ENCODE data around the gene OR4Q3.
"Not testable (repeated sequence)": the region's sequence is repeated elsewhere in the genome, so short reads cannot be mapped to it uniquely, and the experiment has no call there.

Gene OR4Q3

GRCh38 chr14:19743256-19743655 is at the start of gene OR4Q3:
Gene OR4Q3, plus strand, starts transcription at chr14:19743571.
- Mint-ChIP-seq H3K27ac (no peak within 1 kb of the TSS), H3K4me3 (no peak within 1 kb of the TSS), H3K27me3 (peaks cover 10% of the 10 kb centered on the region), H3K4me1 (no peaks in the 10 kb centered on the region), H3K9me3 (peaks cover 4% of the 10 kb centered on the region), H3K36me3 (no peaks in the 10 kb centered on the region)

- Mint-ChIP-seq H3K4me3 (no peak overlapping the region), H3K4me1 (no peaks in the 10 kb centered on the region), H3K27me3 (peaks cover 2% of the 10 kb centered on the region), H3K9me3 (peaks cover 11% of the 10 kb centered on the region), H3K27ac (no peak overlapping the region), H3K36me3 (no peaks in the 10 kb centered on the region)
These were observed 14.0 kb upstream of the OR4Q3 start for GRCh38 chr14:19729359-19729758.

DNA sequence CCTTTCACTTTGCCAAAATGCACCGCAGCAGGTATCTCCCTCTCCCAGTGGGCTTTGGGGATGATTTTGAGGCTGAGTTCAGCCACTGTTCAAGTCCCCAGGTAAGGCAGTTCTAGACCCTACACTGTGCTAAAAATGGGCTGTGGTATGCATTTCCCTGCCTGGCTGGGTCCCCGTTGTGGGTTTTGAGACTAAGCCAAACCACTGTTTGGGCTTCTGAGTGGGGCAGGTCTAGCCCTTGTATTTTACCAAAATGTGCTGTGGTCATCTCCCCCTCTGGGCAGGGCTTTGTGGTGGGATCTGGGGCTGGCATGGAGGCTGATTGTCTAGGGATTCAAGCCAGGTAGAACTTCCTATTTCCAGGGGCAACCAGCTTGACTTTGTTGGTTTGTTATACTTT is 13.6 kb upstream of the OR4Q3 start:
- Mint-ChIP-seq H3K36me3 (no peaks in the 10 kb centered on the region), H3K4me1 (no peaks in the 10 kb centered on the region), H3K27ac (no peak overlapping the region), H3K4me3 (no peak overlapping the region), H3K9me3 (peaks cover 11% of the 10 kb centered on the region), H3K27me3 (peaks cover 2% of the 10 kb centered on the region)

- not testable (repeated sequence) for H3K4me1 Mint-ChIP-seq, H3K4me3 Mint-ChIP-seq, H3K27me3 Mint-ChIP-seq, H3K9me3 Mint-ChIP-seq, H3K36me3 Mint-ChIP-seq, H3K27ac Mint-ChIP-seq
These were observed 9.5 kb upstream of the OR4Q3 start for GRCh38 chr14:19733893-19734292.

- H3K27ac Mint-ChIP-seq, H3K4me3 Mint-ChIP-seq, H3K36me3 Mint-ChIP-seq, H3K27me3 Mint-ChIP-seq, H3K9me3 Mint-ChIP-seq, H3K4me1 Mint-ChIP-seq: not testable (repeated sequence)
These were observed 8.9 kb downstream of the OR4Q3 start for GRCh38 chr14:19752316-19752715.

GRCh38 chr14:19754172-19754571 is 10.8 kb downstream of the OR4Q3 start:
- H3K27me3 Mint-ChIP-seq, result peaks cover 9% of the 10 kb centered on the region
- no peak overlapping the region for H3K4me3 Mint-ChIP-seq
- H3K9me3 Mint-ChIP-seq, result no peaks in the 10 kb centered on the region
- H3K36me3 Mint-ChIP-seq, result no peaks in the 10 kb centered on the region
- no peak overlapping the region for H3K27ac Mint-ChIP-seq
- H3K4me1 Mint-ChIP-seq, result no peaks in the 10 kb centered on the region

- not testable (repeated sequence) for H3K27me3 Mint-ChIP-seq, H3K4me3 Mint-ChIP-seq, H3K36me3 Mint-ChIP-seq, H3K27ac Mint-ChIP-seq, H3K4me1 Mint-ChIP-seq
- H3K9me3 Mint-ChIP-seq, result peaks cover 18% of the 10 kb centered on the region
These were observed 28.1 kb downstream of the OR4Q3 start for GRCh38 chr14:19771491-19771890.

- Mint-ChIP-seq H3K4me3 (no peak overlapping the region), H3K9me3 (peaks cover 18% of the 10 kb centered on the region), H3K27me3 (peaks cover 6% of the 10 kb centered on the region), H3K36me3 (no peaks in the 10 kb centered on the region), H3K4me1 (no peaks in the 10 kb centered on the region), H3K27ac (no peak overlapping the region)
These were observed 28.6 kb downstream of the OR4Q3 start for GRCh38 chr14:19771895-19772430.

GRCh38 chr14:19772454-19772853 is 29.1 kb downstream of the OR4Q3 start:
- H3K27me3 Mint-ChIP-seq, H3K4me3 Mint-ChIP-seq, H3K36me3 Mint-ChIP-seq, H3K4me1 Mint-ChIP-seq, H3K27ac Mint-ChIP-seq: not testable (repeated sequence)
- H3K9me3 Mint-ChIP-seq, result peaks cover 18% of the 10 kb centered on the region

GRCh38 chr14:19773204-19773603 is 29.8 kb downstream of the OR4Q3 start, which contains the start of gene OR4M1:
Gene OR4M1, plus strand, starts transcription at chr14:19773504. Its CDS starts 6,819 bp downstream, at chr14:19780323.
- H3K27ac Mint-ChIP-seq, H3K4me3 Mint-ChIP-seq, H3K36me3 Mint-ChIP-seq, H3K27me3 Mint-ChIP-seq, H3K4me1 Mint-ChIP-seq: not testable (repeated sequence)
- peaks cover 18% of the 10 kb centered on the region for H3K9me3 Mint-ChIP-seq

DNA sequence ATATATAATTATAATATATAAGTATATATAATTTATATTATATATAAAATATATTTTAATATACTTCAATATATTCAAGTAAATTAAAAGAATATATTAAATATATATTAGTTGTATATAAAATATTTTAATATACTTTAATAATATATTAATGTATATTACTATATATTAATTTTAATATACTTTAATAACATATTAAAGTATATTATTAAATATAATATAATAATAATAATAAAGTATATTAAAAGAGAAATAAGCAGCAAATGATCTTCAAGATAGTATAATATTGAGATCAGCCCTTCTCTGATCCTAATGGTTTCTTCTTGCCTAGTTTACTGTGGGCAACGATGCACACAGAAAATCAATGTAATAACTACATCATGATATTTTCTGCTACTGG is 32.2 kb downstream of the OR4Q3 start:
- Mint-ChIP-seq H3K27me3 (peaks cover 10% of the 10 kb centered on the region), H3K36me3 (no peaks in the 10 kb centered on the region), H3K4me1 (no peaks in the 10 kb centered on the region), H3K4me3 (no peak overlapping the region), H3K9me3 (peaks cover 18% of the 10 kb centered on the region), H3K27ac (no peak overlapping the region)

DNA sequence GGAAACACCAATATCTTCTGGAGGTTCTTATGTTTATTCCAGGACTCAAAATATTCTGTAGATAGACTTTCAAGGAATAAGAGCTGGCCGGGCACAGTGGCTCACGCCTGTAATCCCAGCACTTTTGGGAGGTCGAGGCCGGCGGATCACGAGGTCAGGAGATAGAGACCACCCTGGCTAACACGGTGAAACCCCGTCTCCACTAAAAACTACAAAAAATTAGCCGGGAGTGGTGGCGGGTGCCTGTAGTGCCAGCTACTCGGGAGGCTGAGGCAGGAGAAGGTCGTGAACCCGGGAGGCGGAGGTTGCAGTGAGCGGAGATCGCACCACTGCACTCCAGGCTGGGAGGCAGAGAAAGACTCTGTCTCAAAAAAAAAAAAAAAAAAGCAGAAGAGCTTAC is 42.5 kb downstream of the OR4Q3 start:
- H3K9me3 Mint-ChIP-seq, H3K4me1 Mint-ChIP-seq: not testable (repeated sequence)

GRCh38 chr14:19787318-19787717 is 43.9 kb downstream of the OR4Q3 start:
- not testable (repeated sequence) for H3K9me3 Mint-ChIP-seq, H3K27ac Mint-ChIP-seq, H3K4me3 Mint-ChIP-seq

More for the DNA sequence above, 42.5 kb downstream of the OR4Q3 start:
- H3K36me3 Mint-ChIP-seq, H3K27me3 Mint-ChIP-seq, H3K4me3 Mint-ChIP-seq, H3K27ac Mint-ChIP-seq: not testable (repeated sequence)

GRCh38 chr14:19788150-19788549 is 44.8 kb downstream of the OR4Q3 start:
- not testable (repeated sequence) for H3K36me3 Mint-ChIP-seq, H3K4me1 Mint-ChIP-seq, H3K9me3 Mint-ChIP-seq, H3K27me3 Mint-ChIP-seq, H3K27ac Mint-ChIP-seq, H3K4me3 Mint-ChIP-seq

More at GRCh38 chr14:19787318-19787717, 43.9 kb downstream of the OR4Q3 start:
- H3K27me3 Mint-ChIP-seq, H3K4me1 Mint-ChIP-seq, H3K36me3 Mint-ChIP-seq: not testable (repeated sequence)

GRCh38 chr14:19796520-19797108 is 53.2 kb downstream of the OR4Q3 start:
- not testable (repeated sequence) for H3K36me3 Mint-ChIP-seq, H3K27ac Mint-ChIP-seq, H3K27me3 Mint-ChIP-seq, H3K4me3 Mint-ChIP-seq, H3K9me3 Mint-ChIP-seq, H3K4me1 Mint-ChIP-seq

Data from activated naive CD4-positive, alpha-beta T cell treated with anti-CD3 and anti-CD28 coated beads, Interleukin-2, amount 50 U/mL, for 24 hours (primary cell).